Loucy (cell line): ENCODE measurements around the gene SMOC2.

Experiments used
- H2AFZ ChIP-seq: fragments of 200-600 bp; sonication (generic); 2 replicates; pipeline ENCODE4 v1.6.0; 2016; ENCODE audit warnings: antibody characterized with exemption, mild to moderate bottlenecking, low read length, moderate library complexity
- H3F3A ChIP-seq: fragments of 200-600 bp; 2 replicates; pipeline ENCODE4 v1.6.0; 2016; ENCODE audit warnings: antibody characterized with exemption, low read depth, mild to moderate bottlenecking
- H3K27me3 ChIP-seq: fragments of 200-600 bp; sonication (generic); 2 replicates; pipeline ENCODE4 v1.6.1; 2014; ENCODE audit warnings: low read length, mild to moderate bottlenecking; ENCODE audit not compliant: insufficient read depth, poor library complexity, severe bottlenecking
- H3K36me3 ChIP-seq: fragments of 200-600 bp; sonication (generic); 2 replicates; pipeline ENCODE4 v1.6.1; 2016; ENCODE audit warnings: low read length; ENCODE audit not compliant: insufficient read depth
- H3K4me1 ChIP-seq: fragments of 200-600 bp; sonication (generic); 2 replicates; pipeline ENCODE4 v1.5.1; 2014; ENCODE audit warnings: low read length, mild to moderate bottlenecking; ENCODE audit not compliant: insufficient read depth, poor library complexity, severe bottlenecking
- H3K4me2 ChIP-seq: fragments of 200-600 bp; sonication (generic); 2 replicates; pipeline ENCODE4 v1.6.0; 2014; ENCODE audit warnings: antibody characterized with exemption, low read length, low read depth, mild to moderate bottlenecking; ENCODE audit not compliant: poor library complexity, severe bottlenecking
- H3K4me3 ChIP-seq: fragments of 200-600 bp; sonication (generic); 2 replicates; pipeline ENCODE4 v1.5.1; 2014; ENCODE audit warnings: low read length, mild to moderate bottlenecking, mixed read lengths; ENCODE audit not compliant: poor library complexity, severe bottlenecking
- H3K79me2 ChIP-seq: fragments of 200-600 bp; sonication (generic); 2 replicates; pipeline ENCODE4 v1.6.1; 2014; ENCODE audit warnings: low read length; ENCODE audit not compliant: insufficient read depth
- H3K9ac ChIP-seq: fragments of 200-600 bp; sonication (generic); 2 replicates; pipeline ENCODE4 v1.6.0; 2014; ENCODE audit warnings: mild to moderate bottlenecking, low read depth, low read length, moderate library complexity; ENCODE audit not compliant: poor library complexity, severe bottlenecking
- H3K9me2 ChIP-seq: fragments of 200-600 bp; sonication (generic); replicated peaks from 2 replicates; pipeline ENCODE4 v1.6.1; 2016; ENCODE audit warnings: low read depth, low read length, mixed read lengths
- H3K9me3 ChIP-seq: fragments of 200-600 bp; sonication (generic); 2 replicates; pipeline ENCODE4 v1.6.1; 2014; ENCODE audit warnings: mild to moderate bottlenecking, antibody characterized with exemption, low read length, low read depth; ENCODE audit not compliant: insufficient read depth
- H4K20me1 ChIP-seq: fragments of 200-600 bp; sonication (generic); 2 replicates; pipeline ENCODE4 v1.6.0; 2014; ENCODE audit warnings: antibody characterized with exemption, low read length, mild to moderate bottlenecking; ENCODE audit not compliant: insufficient read depth, poor library complexity, severe bottlenecking
- CTCF ChIP-seq: fragments of 200-600 bp; sonication (generic); conservative IDR thresholded peaks from 2 replicates; pipeline ENCODE4 v1.5.1; 2014; ENCODE audit warnings: mild to moderate bottlenecking, antibody characterized with exemption, low read length
- EZH2phosphoT487 ChIP-seq: fragments of 200-600 bp; IDR thresholded peaks from 2 replicates; pipeline ENCODE4 v1.6.1; 2018; ENCODE audit warnings: antibody characterized with exemption, mild to moderate bottlenecking, moderate library complexity, borderline replicate concordance

Gene SMOC2

GRCh38 chr6:168576388-168576787 is 135.4 kb downstream of the SMOC2 start:
- Histone ChIP-seq H3K36me3 (no peaks in the 10 kb centered on the region), H3K4me1 (no peaks in the 10 kb centered on the region), H3K9ac (no peak overlapping the region)

GRCh38 chr6:168577496-168577895 is 136.5 kb downstream of the SMOC2 start:
- no peaks in the 10 kb centered on the region for H3K9me2 ChIP-seq
- no peaks in the 10 kb centered on the region for H3K4me1 ChIP-seq
- H2AFZ ChIP-seq, result no peak overlapping the region
- no peak overlapping the region for H3K9ac ChIP-seq
- no peak overlapping the region for H3K4me2 ChIP-seq
- H3K79me2 ChIP-seq, result no peaks in the 10 kb centered on the region
- no peaks in the 10 kb centered on the region for H3K36me3 ChIP-seq
- H3K27me3 ChIP-seq, result no peaks in the 10 kb centered on the region
- H3K4me3 ChIP-seq, result no peak overlapping the region
- no peaks in the 10 kb centered on the region for H3F3A ChIP-seq
- H4K20me1 ChIP-seq, result no peaks in the 10 kb centered on the region
- TF ChIP-seq EZH2phosphoT487 (no peak), CTCF (no peak)
- H3K9me3 ChIP-seq, result peaks cover 17% of the 10 kb centered on the region; the same call in 1 of the 2 replicates

More at GRCh38 chr6:168576388-168576787, 135.4 kb downstream of the SMOC2 start:
- Histone ChIP-seq H3K27me3 (no peaks in the 10 kb centered on the region), H2AFZ (no peak overlapping the region), H3K9me3 (peaks cover 17% of the 10 kb centered on the region; the same call in 1 of the 2 replicates), H3K79me2 (no peaks in the 10 kb centered on the region), H3K4me3 (no peak overlapping the region), H3F3A (no peaks in the 10 kb centered on the region), H3K9me2 (no peaks in the 10 kb centered on the region), H3K4me2 (no peak overlapping the region), H4K20me1 (no peaks in the 10 kb centered on the region)
- TF ChIP-seq EZH2phosphoT487, result no peak
- TF ChIP-seq CTCF, result no peak

GRCh38 chr6:168578036-168578435 is 137.1 kb downstream of the SMOC2 start:
- Histone ChIP-seq H3K4me3 (no peak overlapping the region), H3K4me2 (no peak overlapping the region), H3F3A (no peaks in the 10 kb centered on the region), H3K27me3 (no peaks in the 10 kb centered on the region), H3K4me1 (no peaks in the 10 kb centered on the region), H3K36me3 (no peaks in the 10 kb centered on the region), H2AFZ (no peak overlapping the region), H3K9me3 (peaks cover 17% of the 10 kb centered on the region; the same call in 1 of the 2 replicates), H3K9me2 (no peaks in the 10 kb centered on the region), H3K9ac (no peak overlapping the region), H3K79me2 (no peaks in the 10 kb centered on the region), H4K20me1 (no peaks in the 10 kb centered on the region)
- TF ChIP-seq CTCF (no peak), EZH2phosphoT487 (no peak)
